Suprapubic skin (tissue), 3 donors: ENCODE results near the gene RCN2.

Source experiments
- CTCF ChIP-seq, 2 donors: fragments of 200-600 bp in 1 of 2; fragments of 450-650 bp in 1 of 2; sonication (generic) in 1 of 2; IDR thresholded peaks; one replicate each; pipeline ENCODE4 v1.5.1; 2016 to 2019; ENCODE audit warnings: antibody characterized with exemption in 2 of 2, mild to moderate bottlenecking in 1 of 2, moderate library complexity in 1 of 2
- POLR2A ChIP-seq, 2 donors: fragments of 450-650 bp; IDR thresholded peaks; one replicate each; pipeline ENCODE4 v1.6.1; 2017; ENCODE audit warnings: antibody characterized with exemption in 2 of 2, mild to moderate bottlenecking in 2 of 2, moderate library complexity in 2 of 2

GRCh38 chr15:76968306-76968705, 36.8 kb downstream of the RCN2 start:
- TF ChIP-seq CTCF (IDR thresholded peaks at IDR 0.05), result no peak
- TF ChIP-seq POLR2A (IDR thresholded peaks at IDR 0.05), result no peak
